WTC11 (cell line): ENCODE results near the gene ZNF516. TPM values are rescaled to one million over a fixed set of nuclear protein-coding genes. Genes with fewer than 3 reads are reported as not detected.

Experiments used
- ATAC-seq: fragments of 200-7000 bp; cut with Tn5 transposase; 2 replicates; pipeline ENCODE4 v1.10.0; 2021; ENCODE audit warnings: mild to moderate bottlenecking, moderate library complexity
- CTCF ChIA-PET: fragments of 300-600 bp; sonication (Branson Sonifier 250); formaldehyde crosslinking; loops from one replicate; lab custom pipeline; 2021; ENCODE audit warnings: antibody characterized with exemption; lab: Charles Lee
- POLR2A ChIA-PET: fragments of 350-600 bp; sonication (Branson Sonifier 250); formaldehyde crosslinking; loops from one replicate; lab custom pipeline; 2021; ENCODE audit warnings: antibody characterized with exemption; lab: Charles Lee
- DNase-seq: peaks from one replicate; pipeline ENCODE4 v3.0.0; 2021; ENCODE audit warnings: low spot score
- H3K27ac Mint-ChIP-seq: 2 replicates; pipeline ENCODE4 v1.8.0; 2021; ENCODE audit warnings: mixed read lengths
- H3K27me3 Mint-ChIP-seq: 2 replicates; pipeline ENCODE4 v1.8.0; 2021; ENCODE audit warnings: low read depth, mild to moderate bottlenecking, moderate library complexity, mixed read lengths
- H3K36me3 Mint-ChIP-seq: 2 replicates; pipeline ENCODE4 v1.8.0; 2021; ENCODE audit warnings: mixed read lengths
- H3K4me1 Mint-ChIP-seq: 2 replicates; pipeline ENCODE4 v1.8.0; 2022; ENCODE audit warnings: mixed read lengths
- H3K4me3 Mint-ChIP-seq: 2 replicates; pipeline ENCODE4 v1.8.0; 2021; ENCODE audit warnings: mild to moderate bottlenecking, moderate library complexity, mixed read lengths
- H3K9me3 Mint-ChIP-seq: 2 replicates; pipeline ENCODE4 v1.8.0; 2021; ENCODE audit warnings: mixed read lengths
- CTCF ChIP-seq: fragments of 200-600 bp; IDR thresholded peaks from 2 replicates; pipeline ENCODE4 v1.8.0; 2022; ENCODE audit warnings: antibody characterized with exemption
- ERG ChIP-seq: fragments of 250-450 bp; sonication (Bioruptor Pico); IDR thresholded peaks from 2 replicates; pipeline ENCODE4 v1.8.0; 2021; ENCODE audit warnings: mild to moderate bottlenecking
- ESRRA ChIP-seq: sonication (generic); formaldehyde crosslinking; IDR thresholded peaks from 2 replicates; pipeline ENCODE4 v1.8.1; 2022; ENCODE audit warnings: mild to moderate bottlenecking, missing genetic modification reagents, borderline replicate concordance
- ETV6 ChIP-seq: sonication (generic); formaldehyde crosslinking; IDR thresholded peaks from 2 replicates; pipeline ENCODE4 v1.8.1; 2022; ENCODE audit warnings: mild to moderate bottlenecking, missing genetic modification reagents
- FOXK1 ChIP-seq: sonication (generic); formaldehyde crosslinking; IDR thresholded peaks from 2 replicates; pipeline ENCODE4 v1.8.0; 2022; ENCODE audit warnings: mild to moderate bottlenecking, moderate library complexity, missing genetic modification reagents
- FOXP1 ChIP-seq: sonication (generic); formaldehyde crosslinking; IDR thresholded peaks from 2 replicates; pipeline ENCODE4 v1.8.0; 2022; ENCODE audit warnings: missing genetic modification reagents, mild to moderate bottlenecking, moderate library complexity, borderline replicate concordance
- GABPB1 ChIP-seq: sonication (generic); formaldehyde crosslinking; IDR thresholded peaks from 2 replicates; pipeline ENCODE4 v1.8.1; 2023; ENCODE audit warnings: mild to moderate bottlenecking, missing genetic modification reagents
- JAZF1 ChIP-seq: fragments of 250-450 bp; sonication (Bioruptor Pico); IDR thresholded peaks from 2 replicates; pipeline ENCODE4 v1.9.0; 2021; ENCODE audit warnings: moderate library complexity, mild to moderate bottlenecking, inconsistent platforms
- JUN ChIP-seq: sonication (generic); formaldehyde crosslinking; IDR thresholded peaks from 2 replicates; pipeline ENCODE4 v1.8.0; 2023; ENCODE audit warnings: mild to moderate bottlenecking, missing genetic modification reagents
- KAT7 ChIP-seq: sonication (generic); formaldehyde crosslinking; IDR thresholded peaks from 2 replicates; pipeline ENCODE4 v1.8.1; 2023; ENCODE audit warnings: missing genetic modification reagents, mild to moderate bottlenecking, borderline replicate concordance
- MXD4 ChIP-seq: fragments of 250-450 bp; sonication (Bioruptor Pico); IDR thresholded peaks from 2 replicates; pipeline ENCODE4 v1.8.0; 2021; ENCODE audit warnings: mild to moderate bottlenecking, moderate library complexity, borderline replicate concordance
- NFYB ChIP-seq: sonication (generic); formaldehyde crosslinking; conservative IDR thresholded peaks from 2 replicates; pipeline ENCODE4 v1.8.0; 2022; ENCODE audit warnings: low read depth, missing genetic modification reagents
- OVOL2 ChIP-seq: fragments of 250-450 bp; sonication (Bioruptor Pico); IDR thresholded peaks from 2 replicates; pipeline ENCODE4 v1.9.0; 2021; ENCODE audit warnings: mild to moderate bottlenecking, borderline replicate concordance
- RELA ChIP-seq: sonication (generic); formaldehyde crosslinking; IDR thresholded peaks from 2 replicates; pipeline ENCODE4 v1.8.1; 2022; ENCODE audit warnings: missing genetic modification reagents, mild to moderate bottlenecking, borderline replicate concordance
- SMAD4 ChIP-seq: sonication (generic); formaldehyde crosslinking; IDR thresholded peaks from 2 replicates; pipeline ENCODE4 v1.8.0; 2022; ENCODE audit warnings: mild to moderate bottlenecking, missing genetic modification reagents
- SOX15 ChIP-seq: fragments of 250-450 bp; sonication (Bioruptor Pico); IDR thresholded peaks from 2 replicates; pipeline ENCODE4 v1.9.0; 2021; ENCODE audit warnings: mild to moderate bottlenecking
- TEAD1 ChIP-seq: sonication (generic); formaldehyde crosslinking; IDR thresholded peaks from 2 replicates; pipeline ENCODE4 v1.8.0; 2022; ENCODE audit warnings: mild to moderate bottlenecking, missing genetic modification reagents
- TP53 ChIP-seq: sonication (generic); formaldehyde crosslinking; IDR thresholded peaks from 2 replicates; pipeline ENCODE4 v1.8.1; 2023; ENCODE audit warnings: mild to moderate bottlenecking, missing genetic modification reagents
- USF1 ChIP-seq: sonication (generic); formaldehyde crosslinking; IDR thresholded peaks from 2 replicates; pipeline ENCODE4 v1.8.0; 2022; ENCODE audit warnings: mild to moderate bottlenecking, missing genetic modification reagents
- ZBTB21 ChIP-seq: sonication (generic); formaldehyde crosslinking; IDR thresholded peaks from 2 replicates; pipeline ENCODE4 v1.8.1; 2023; ENCODE audit warnings: mild to moderate bottlenecking, missing genetic modification reagents, borderline replicate concordance
- ZNF423 ChIP-seq: fragments of 250-450 bp; sonication (Bioruptor Pico); IDR thresholded peaks from 2 replicates; pipeline ENCODE4 v2.1.2; 2022; ENCODE audit warnings: mild to moderate bottlenecking, moderate library complexity
- ZNF671 ChIP-seq: fragments of 250-450 bp; sonication (Bioruptor Pico); IDR thresholded peaks from 2 replicates; pipeline ENCODE4 v1.8.0; 2021; ENCODE audit warnings: mild to moderate bottlenecking
- total RNA-seq: library from RNA; stranded (reverse); gene quantifications from 3 replicates; pipeline ENCODE4 v1.2.3, GENCODE V29; 2021
- TF ChIP-seq, protein P1 (sequence below): sonication (generic); formaldehyde crosslinking; IDR thresholded peaks from 2 replicates; pipeline ENCODE4 v1.8.0; 2022; ENCODE audit warnings: mild to moderate bottlenecking, missing genetic modification reagents
- TF ChIP-seq, protein P2 (sequence below): sonication (generic); formaldehyde crosslinking; IDR thresholded peaks from 2 replicates; pipeline ENCODE4 v1.8.0; 2022; ENCODE audit warnings: mild to moderate bottlenecking, missing genetic modification reagents
- TF ChIP-seq, protein P3 (sequence below): sonication (generic); formaldehyde crosslinking; IDR thresholded peaks from 2 replicates; pipeline ENCODE4 v1.8.0; 2022; ENCODE audit warnings: mild to moderate bottlenecking, missing genetic modification reagents
- TF ChIP-seq, protein P4 (sequence below): sonication (generic); formaldehyde crosslinking; IDR thresholded peaks from 2 replicates; pipeline ENCODE4 v1.8.1; 2023; ENCODE audit warnings: mild to moderate bottlenecking, moderate library complexity, missing genetic modification reagents

The ZNF516 gene
- total RNA-seq, 1 experiment from 2014 or later: 58.6 TPM

- TF ChIP-seq CTCF (no peak), ETV6 (no peak), ZNF671 (no peak), SOX15 (CRISPR knock-in tag) (no peak), JUN (CRISPR knock-in tag) (no peak)
- TF ChIP-seq, protein P1, sequence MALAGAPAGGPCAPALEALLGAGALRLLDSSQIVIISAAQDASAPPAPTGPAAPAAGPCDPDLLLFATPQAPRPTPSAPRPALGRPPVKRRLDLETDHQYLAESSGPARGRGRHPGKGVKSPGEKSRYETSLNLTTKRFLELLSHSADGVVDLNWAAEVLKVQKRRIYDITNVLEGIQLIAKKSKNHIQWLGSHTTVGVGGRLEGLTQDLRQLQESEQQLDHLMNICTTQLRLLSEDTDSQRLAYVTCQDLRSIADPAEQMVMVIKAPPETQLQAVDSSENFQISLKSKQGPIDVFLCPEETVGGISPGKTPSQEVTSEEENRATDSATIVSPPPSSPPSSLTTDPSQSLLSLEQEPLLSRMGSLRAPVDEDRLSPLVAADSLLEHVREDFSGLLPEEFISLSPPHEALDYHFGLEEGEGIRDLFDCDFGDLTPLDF (CRISPR knock-in tag): no peak
Measured at GRCh38 chr18:76492669-76493212, 2.3 kb downstream of the ZNF516 start (continued).

GRCh38 chr18:76491776-76492668, 3.0 kb downstream of the ZNF516 start:
- Mint-ChIP-seq H3K4me1 (peaks cover 49% of the 10 kb centered on the region), H3K27me3 (peaks cover 62% of the 10 kb centered on the region), H3K27ac (peak overlapping the region; percentile 59), H3K9me3 (no peaks in the 10 kb centered on the region), H3K36me3 (no peaks in the 10 kb centered on the region), H3K4me3 (peak overlapping the region; percentile 75)
- DNase-seq: peak; percentile 33
- peak; percentile 9 for ATAC-seq
- ChIA-PET CTCF (interaction anchor here (1.6 kb wide), 1 partner anchor 27 kb away, joined by 4 read pairs; no protein-coding TSS in a partner anchor), POLR2A (interaction anchor here (0.7 kb wide), 1 partner anchor 39 kb away, joined by 3 read pairs; no protein-coding TSS in a partner anchor)
- TF ChIP-seq ZNF423 (0 out of 2 replicates have a peak, but pooled peaks have one; percentile 32), KAT7 (CRISPR knock-in tag) (0 out of 2 replicates have a peak, but pooled peaks have one; percentile 38), USF1 (CRISPR knock-in tag) (0 out of 2 replicates have a peak, but pooled peaks have one; percentile 45), TEAD1 (CRISPR knock-in tag) (no peak), FOXK1 (CRISPR knock-in tag) (peak; percentile 66; the same call in 1 of the 2 replicates), TP53 (peak; percentile 2; the same call in 1 of the 2 replicates), FOXP1 (peak; percentile 32; the same call in 1 of the 2 replicates), RELA (CRISPR knock-in tag) (0 out of 2 replicates have a peak, but pooled peaks have one; percentile 53), NFYB (CRISPR knock-in tag) (no peak), ERG (CRISPR knock-in tag) (no peak), GABPB1 (CRISPR knock-in tag) (peak; percentile 93), JUN (CRISPR knock-in tag) (no peak), JAZF1 (CRISPR knock-in tag) (no peak), ZBTB21 (CRISPR knock-in tag) (no peak), ETV6 (peak; percentile 87), SMAD4 (CRISPR knock-in tag) (peak; percentile 29; the same call in 1 of the 2 replicates), OVOL2 (CRISPR knock-in tag) (no peak), ESRRA (peak; percentile 82), MXD4 (no peak)
- TF ChIP-seq, protein P2, sequence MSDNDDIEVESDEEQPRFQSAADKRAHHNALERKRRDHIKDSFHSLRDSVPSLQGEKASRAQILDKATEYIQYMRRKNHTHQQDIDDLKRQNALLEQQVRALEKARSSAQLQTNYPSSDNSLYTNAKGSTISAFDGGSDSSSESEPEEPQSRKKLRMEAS (CRISPR knock-in tag): peak; percentile 77
- TF ChIP-seq, protein P3, sequence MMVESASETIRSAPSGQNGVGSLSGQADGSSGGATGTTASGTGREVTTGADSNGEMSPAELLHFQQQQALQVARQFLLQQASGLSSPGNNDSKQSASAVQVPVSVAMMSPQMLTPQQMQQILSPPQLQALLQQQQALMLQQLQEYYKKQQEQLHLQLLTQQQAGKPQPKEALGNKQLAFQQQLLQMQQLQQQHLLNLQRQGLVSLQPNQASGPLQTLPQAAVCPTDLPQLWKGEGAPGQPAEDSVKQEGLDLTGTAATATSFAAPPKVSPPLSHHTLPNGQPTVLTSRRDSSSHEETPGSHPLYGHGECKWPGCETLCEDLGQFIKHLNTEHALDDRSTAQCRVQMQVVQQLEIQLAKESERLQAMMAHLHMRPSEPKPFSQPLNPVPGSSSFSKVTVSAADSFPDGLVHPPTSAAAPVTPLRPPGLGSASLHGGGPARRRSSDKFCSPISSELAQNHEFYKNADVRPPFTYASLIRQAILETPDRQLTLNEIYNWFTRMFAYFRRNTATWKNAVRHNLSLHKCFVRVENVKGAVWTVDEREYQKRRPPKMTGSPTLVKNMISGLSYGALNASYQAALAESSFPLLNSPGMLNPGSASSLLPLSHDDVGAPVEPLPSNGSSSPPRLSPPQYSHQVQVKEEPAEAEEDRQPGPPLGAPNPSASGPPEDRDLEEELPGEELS: peak; percentile 70
- TF ChIP-seq, protein P4, sequence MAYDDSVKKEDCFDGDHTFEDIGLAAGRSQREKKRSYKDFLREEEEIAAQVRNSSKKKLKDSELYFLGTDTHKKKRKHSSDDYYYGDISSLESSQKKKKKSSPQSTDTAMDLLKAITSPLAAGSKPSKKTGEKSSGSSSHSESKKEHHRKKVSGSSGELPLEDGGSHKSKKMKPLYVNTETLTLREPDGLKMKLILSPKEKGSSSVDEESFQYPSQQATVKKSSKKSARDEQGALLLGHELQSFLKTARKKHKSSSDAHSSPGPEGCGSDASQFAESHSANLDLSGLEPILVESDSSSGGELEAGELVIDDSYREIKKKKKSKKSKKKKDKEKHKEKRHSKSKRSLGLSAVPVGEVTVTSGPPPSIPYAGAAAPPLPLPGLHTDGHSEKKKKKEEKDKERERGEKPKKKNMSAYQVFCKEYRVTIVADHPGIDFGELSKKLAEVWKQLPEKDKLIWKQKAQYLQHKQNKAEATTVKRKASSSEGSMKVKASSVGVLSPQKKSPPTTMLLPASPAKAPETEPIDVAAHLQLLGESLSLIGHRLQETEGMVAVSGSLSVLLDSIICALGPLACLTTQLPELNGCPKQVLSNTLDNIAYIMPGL: 0 out of 2 replicates have a peak, but pooled peaks have one; percentile 36
